Activated CD4-positive, alpha-beta T cell treated with anti-CD3 and anti-CD28 coated beads, Interleukin-2, amount 50 U/mL, for 1 hour (primary cell): ENCODE measurements around the gene KRTAP16-1.

Experiments used
- DNase-seq: peaks from one replicate; pipeline ENCODE4 v3.0.0-alpha.2; 2020

Gene KRTAP16-1

GRCh38 chr17:41329279-41329948 lies 20.3 kb upstream of the KRTAP16-1 start:
- DNase-seq = no peak

- DNase-seq = no peak
Measured at GRCh38 chr17:41328207-41328606, 19.1 kb upstream of the KRTAP16-1 start.

GRCh38 chr17:41327411-41328120 lies 18.5 kb upstream of the KRTAP16-1 start:
- no peak for DNase-seq

- DNase-seq = peak; percentile 30
Measured at GRCh38 chr17:41326173-41327145, 17.4 kb upstream of the KRTAP16-1 start.

GRCh38 chr17:41325611-41326010 lies 16.5 kb upstream of the KRTAP16-1 start:
- DNase-seq = no peak

- DNase-seq = no peak
Measured at GRCh38 chr17:41325126-41325525, 16.0 kb upstream of the KRTAP16-1 start.

GRCh38 chr17:41324180-41325075 lies 15.3 kb upstream of the KRTAP16-1 start:
- no peak for DNase-seq

GRCh38 chr17:41322903-41323895 lies 14.1 kb upstream of the KRTAP16-1 start:
- no peak for DNase-seq

GRCh38 chr17:41322094-41322902 lies 13.2 kb upstream of the KRTAP16-1 start:
- no peak for DNase-seq

- no peak for DNase-seq
Measured at GRCh38 chr17:41318231-41318630, 9.1 kb upstream of the KRTAP16-1 start.

GRCh38 chr17:41315814-41316445 lies 6.8 kb upstream of the KRTAP16-1 start:
- DNase-seq = no peak

- DNase-seq = no peak
Measured at GRCh38 chr17:41315204-41315794, 6.2 kb upstream of the KRTAP16-1 start, which contains the start of gene KRTAP17-1. Gene KRTAP17-1 (minus strand): TSS chr17:41315710. CDS start chr17:41315650, 60 bp downstream.

GRCh38 chr17:41311111-41311510 lies 2.0 kb upstream of the KRTAP16-1 start:
- DNase-seq = no peak

GRCh38 chr17:41308251-41308917 lies 725 bp downstream of the KRTAP16-1 start:
- DNase-seq = peak; percentile 77

GRCh38 chr17:41307647-41308046 lies 1.5 kb downstream of the KRTAP16-1 start:
- DNase-seq = no peak

- DNase-seq = no peak
Measured at GRCh38 chr17:41304091-41304490, 5.0 kb downstream of the KRTAP16-1 start.

GRCh38 chr17:41302981-41303380 lies 6.1 kb downstream of the KRTAP16-1 start:
- no peak for DNase-seq
